Measurements from ENCODE around the gene NAV2.

Gene NAV2

DNA sequence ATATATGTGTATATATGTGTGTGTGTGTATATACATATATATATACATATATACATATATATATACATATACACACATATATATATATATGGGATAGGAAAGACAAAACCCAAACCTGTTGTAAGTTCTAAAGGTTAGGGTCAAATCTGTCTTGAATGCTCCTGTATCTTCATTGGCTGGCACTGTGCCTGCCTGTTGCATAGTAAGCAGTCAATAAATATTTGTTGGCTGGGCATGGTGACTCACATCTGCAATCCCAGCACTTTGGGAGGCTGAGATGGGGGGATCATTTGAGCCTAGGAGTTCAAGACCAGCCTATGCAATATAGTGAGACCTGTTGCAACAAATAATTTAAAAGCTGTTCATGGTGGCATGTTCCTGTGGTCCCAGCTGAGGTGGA lies 242.3 kb downstream of the NAV2 start:
- H3K36me3 ChIP-seq = peaks cover 7 to 37% (median 13%) of the 10 kb centered on the region in 3 donors
- H3K9me3 ChIP-seq = no peaks in the 10 kb centered on the region
- intact Hi-C loops (cut with DNase I; ENCODE audit: low total_unique reads) = loop anchor here (5.0 kb wide), 1 partner anchor 177 kb away; no protein-coding TSS in a partner anchor
- H3K4me1 ChIP-seq = peaks cover 0 to 82% (median 58%) of the 10 kb centered on the region in 4 donors
- peak overlapping the region in 1 of 2 donors; percentile 46 for H3K27ac ChIP-seq
- TF ChIP-seq, protein P1, sequence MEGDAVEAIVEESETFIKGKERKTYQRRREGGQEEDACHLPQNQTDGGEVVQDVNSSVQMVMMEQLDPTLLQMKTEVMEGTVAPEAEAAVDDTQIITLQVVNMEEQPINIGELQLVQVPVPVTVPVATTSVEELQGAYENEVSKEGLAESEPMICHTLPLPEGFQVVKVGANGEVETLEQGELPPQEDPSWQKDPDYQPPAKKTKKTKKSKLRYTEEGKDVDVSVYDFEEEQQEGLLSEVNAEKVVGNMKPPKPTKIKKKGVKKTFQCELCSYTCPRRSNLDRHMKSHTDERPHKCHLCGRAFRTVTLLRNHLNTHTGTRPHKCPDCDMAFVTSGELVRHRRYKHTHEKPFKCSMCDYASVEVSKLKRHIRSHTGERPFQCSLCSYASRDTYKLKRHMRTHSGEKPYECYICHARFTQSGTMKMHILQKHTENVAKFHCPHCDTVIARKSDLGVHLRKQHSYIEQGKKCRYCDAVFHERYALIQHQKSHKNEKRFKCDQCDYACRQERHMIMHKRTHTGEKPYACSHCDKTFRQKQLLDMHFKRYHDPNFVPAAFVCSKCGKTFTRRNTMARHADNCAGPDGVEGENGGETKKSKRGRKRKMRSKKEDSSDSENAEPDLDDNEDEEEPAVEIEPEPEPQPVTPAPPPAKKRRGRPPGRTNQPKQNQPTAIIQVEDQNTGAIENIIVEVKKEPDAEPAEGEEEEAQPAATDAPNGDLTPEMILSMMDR (IDR thresholded peaks at IDR 0.05) = no peak
- no peaks in the 10 kb centered on the region for H3K27me3 ChIP-seq
- no peak overlapping the region for H3K4me3 ChIP-seq
- no peak for DNase-seq

DNA sequence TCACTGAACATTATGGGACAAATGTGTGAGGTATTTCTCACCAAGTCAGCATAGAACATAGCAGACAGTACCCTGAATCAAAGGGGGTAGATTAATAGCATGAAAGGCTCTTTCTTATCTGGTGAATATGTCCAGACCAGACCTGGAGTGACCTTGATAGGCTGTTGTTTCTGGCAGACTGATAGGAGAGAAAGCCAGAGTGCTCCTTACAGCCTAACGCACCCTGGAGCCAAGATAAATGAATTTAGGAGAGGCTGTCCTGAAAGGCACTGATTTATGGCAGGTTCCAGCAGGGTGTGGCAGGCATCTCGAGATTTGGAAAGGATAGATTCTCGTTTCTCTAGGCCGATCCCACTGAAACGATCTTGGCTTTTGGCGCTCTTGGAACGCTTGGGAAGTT lies 243.0 kb downstream of the NAV2 start:
- no peaks in the 10 kb centered on the region for H3K9me3 ChIP-seq
- intact Hi-C loops (cut with DNase I; ENCODE audit: low total_unique reads) = no loop called here
- H3K4me3 ChIP-seq = no peak overlapping the region
- peak overlapping the region; percentile 36 to 46 for H3K27ac ChIP-seq
- H3K4me1 ChIP-seq = peaks cover 0 to 88% (median 58%) of the 10 kb centered on the region in 4 donors
- H3K27me3 ChIP-seq = no peaks in the 10 kb centered on the region
- peaks cover 0 to 29% (median 7%) of the 10 kb centered on the region in 3 donors for H3K36me3 ChIP-seq
- DNase-seq = no peak
- TF ChIP-seq, protein P1 (IDR thresholded peaks at IDR 0.05) = no peak

DNA sequence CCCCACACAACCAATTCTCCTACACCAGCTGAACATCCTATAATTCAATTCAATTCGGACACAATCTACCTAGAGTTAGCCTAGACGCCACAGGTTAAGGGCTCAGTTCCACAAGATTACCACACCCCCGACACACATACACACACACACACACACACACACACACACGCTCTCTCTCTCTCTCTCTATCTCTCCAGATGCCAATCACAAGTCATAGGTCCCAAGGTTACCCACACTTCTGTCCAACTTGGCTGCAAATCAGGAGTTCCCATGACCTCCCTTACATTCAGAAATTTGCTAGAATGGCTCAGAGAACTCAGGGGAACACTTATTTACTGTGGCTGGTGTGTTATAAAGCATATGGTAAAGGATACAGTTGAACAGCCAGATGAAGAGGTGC lies 243.6 kb downstream of the NAV2 start:
- peaks cover 0 to 93% (median 58%) of the 10 kb centered on the region in 4 donors for H3K4me1 ChIP-seq
- intact Hi-C loops (cut with DNase I; ENCODE audit: low total_unique reads) = no loop called here

DNA sequence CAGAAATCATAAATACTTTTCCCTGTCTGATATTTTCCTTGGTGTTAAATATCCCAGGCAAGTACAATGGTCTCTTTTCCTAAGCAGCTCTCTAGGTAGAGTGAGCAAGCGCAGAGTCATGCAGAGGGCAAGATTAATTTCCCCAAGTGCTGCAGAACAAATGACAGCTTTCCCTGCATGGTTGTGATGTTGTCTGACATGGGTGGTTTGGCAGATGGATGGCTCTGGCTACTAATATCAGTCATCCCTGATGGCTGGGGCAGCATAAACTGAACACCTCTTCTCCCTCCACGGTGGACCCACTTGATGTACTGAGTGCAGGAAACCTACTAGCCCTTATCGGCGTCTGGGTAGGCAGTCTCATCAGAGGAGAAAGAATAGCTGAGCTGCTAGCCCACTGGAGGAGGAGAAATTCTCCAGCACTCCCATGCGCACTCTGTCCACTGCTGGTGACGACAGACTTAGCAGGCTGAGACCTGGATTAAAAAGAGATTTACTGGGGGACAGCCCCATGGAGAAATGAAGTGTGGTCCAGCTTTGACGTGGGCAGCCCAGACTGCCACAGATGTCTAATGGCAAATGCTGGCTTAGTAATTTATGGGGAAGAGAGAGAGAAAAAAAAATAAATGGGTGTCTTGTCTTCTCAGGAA lies 244.8 kb downstream of the NAV2 start:
- Histone ChIP-seq H3K9me3 (no peaks in the 10 kb centered on the region), H3K27me3 (no peaks in the 10 kb centered on the region), H3K27ac (peak overlapping the region in 1 of 2 donors; percentile 46), H3K4me1 (peaks cover 0 to 95% (median 62%) of the 10 kb centered on the region in 4 donors), H3K36me3 (peaks cover 0 to 29% (median 2%) of the 10 kb centered on the region in 3 donors), H3K4me3 (no peak overlapping the region)
- TF ChIP-seq, protein P1 (IDR thresholded peaks at IDR 0.05) = no peak
- intact Hi-C loops (cut with DNase I; ENCODE audit: low total_unique reads) = no loop called here
- no peak for DNase-seq

More for the DNA sequence above, 243.6 kb downstream of the NAV2 start:
- no peak overlapping the region for H3K4me3 ChIP-seq
- H3K36me3 ChIP-seq = peaks cover 0 to 24% (median 2%) of the 10 kb centered on the region in 3 donors
- no peak for DNase-seq
- no peaks in the 10 kb centered on the region for H3K9me3 ChIP-seq
- H3K27me3 ChIP-seq = no peaks in the 10 kb centered on the region
- TF ChIP-seq, protein P1 (IDR thresholded peaks at IDR 0.05) = no peak
- H3K27ac ChIP-seq = peak overlapping the region; percentile 36 to 46

DNA sequence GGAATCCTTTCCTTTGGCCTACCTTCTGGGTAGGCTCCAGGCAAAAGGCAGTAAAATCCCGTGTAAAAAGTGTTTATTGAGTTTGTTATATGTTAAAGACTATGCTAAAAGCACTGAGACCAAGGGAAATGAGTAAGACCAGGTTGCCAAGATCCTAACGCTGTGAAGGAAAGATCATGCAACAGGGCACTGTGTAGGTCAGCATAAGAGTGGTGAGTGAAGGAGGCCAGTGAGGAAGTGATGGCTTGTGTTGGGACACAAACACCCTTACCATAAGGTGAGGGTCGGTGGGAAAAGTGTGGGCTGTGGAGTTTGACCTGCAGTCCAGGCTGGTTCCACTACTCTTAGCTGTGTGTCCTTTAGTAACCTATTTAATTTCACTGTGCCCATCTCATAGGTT lies 245.6 kb downstream of the NAV2 start:
- no peaks in the 10 kb centered on the region for H3K9me3 ChIP-seq
- TF ChIP-seq, protein P1 (IDR thresholded peaks at IDR 0.05) = no peak
- peaks cover 0 to 32% (median 2%) of the 10 kb centered on the region in 3 donors for H3K36me3 ChIP-seq
- H3K27me3 ChIP-seq = no peaks in the 10 kb centered on the region
- H3K4me1 ChIP-seq = peaks cover 0 to 95% (median 63%) of the 10 kb centered on the region in 4 donors
- no peak overlapping the region for H3K4me3 ChIP-seq
- intact Hi-C loops (cut with DNase I; ENCODE audit: low total_unique reads) = no loop called here
- DNase-seq = no peak
- peak overlapping the region in 1 of 2 donors; percentile 46 for H3K27ac ChIP-seq
